K562 (cell line): ENCODE results near the gene TBL1XR1. TPM values are rescaled to one million over a fixed set of nuclear protein-coding genes. Genes with fewer than 3 reads are reported as not detected.

Source experiments
- ARID1B ChIP-seq: fragments of 450-650 bp; IDR thresholded peaks from 2 replicates; pipeline ENCODE4 v1.6.1; 2016; ENCODE audit warnings: antibody characterized with exemption, mild to moderate bottlenecking, inconsistent platforms
- ATF2 ChIP-seq: sonication (generic); formaldehyde crosslinking; IDR thresholded peaks from 2 replicates; pipeline ENCODE4 v1.8.1; 2022; ENCODE audit warnings: missing genetic modification reagents
- EP300 ChIP-seq: IDR thresholded peaks from 2 replicates; pipeline ENCODE4 v1.6.1; 2012; ENCODE audit warnings: low read length, improper control_type of control experiment
- FUS ChIP-seq: fragments of 200-400 bp; formaldehyde crosslinking; optimal IDR thresholded peaks from 2 replicates; pipeline ENCODE3; 2017; ENCODE audit warnings: low read depth, low read length
- HDAC6 ChIP-seq: IDR thresholded peaks from 2 replicates; pipeline ENCODE4 v1.6.1; 2012; ENCODE audit warnings: low read depth, mild to moderate bottlenecking, control low read depth, inconsistent platforms, low read length, moderate library complexity
- HNRNPUL1 ChIP-seq: fragments of 200-400 bp; formaldehyde crosslinking; IDR thresholded peaks from 2 replicates; pipeline ENCODE4 v1.6.1; 2017; ENCODE audit warnings: low read length
- MTA1 ChIP-seq: fragments of 450-650 bp; IDR thresholded peaks from 2 replicates; pipeline ENCODE4 v1.6.1; 2017; ENCODE audit warnings: borderline replicate concordance
- NCOA6 ChIP-seq: fragments of 450-650 bp; IDR thresholded peaks from 2 replicates; pipeline ENCODE4 v1.6.1; 2017; ENCODE audit warnings: mild to moderate bottlenecking
- PHB ChIP-seq: fragments of 250-450 bp; sonication (Bioruptor Pico); IDR thresholded peaks from 2 replicates; pipeline ENCODE4 v1.5.0; 2021
- STAT5A ChIP-seq: IDR thresholded peaks from 2 replicates; pipeline ENCODE4 v1.6.1; 2012; ENCODE audit warnings: low read length, inconsistent platforms, borderline replicate concordance
- TBL1XR1 ChIP-seq, 2 experiments: IDR thresholded peaks; 2 replicates each; pipeline ENCODE4 v1.6.1; 2012; ENCODE audit warnings: improper control_type of control experiment in 2 of 2, low read length in 2 of 2, mild to moderate bottlenecking in 1 of 2
- TRIM28 ChIP-seq: fragments of 450-650 bp; IDR thresholded peaks from 2 replicates; pipeline ENCODE4 v1.6.1; 2017
- ZBTB1 ChIP-seq: sonication (generic); formaldehyde crosslinking; IDR thresholded peaks from 2 replicates; pipeline ENCODE4 v1.8.1; 2023; ENCODE audit warnings: missing genetic modification reagents, low read depth, mild to moderate bottlenecking, borderline replicate concordance
- ZEB2 ChIP-seq: fragments of 450-650 bp; IDR thresholded peaks from 2 replicates; pipeline ENCODE4 v1.6.1; 2016
- ZNF384 ChIP-seq: IDR thresholded peaks from 2 replicates; pipeline ENCODE4 v1.6.1; 2012; ENCODE audit warnings: low read depth, low read length, improper control_type of control experiment
- polyA plus RNA-seq, 8 experiments: library from polyadenylated mRNA; depleted of rRNA in 4 of 8; stranded (reverse) in 5 of 8; unstranded in 3 of 8; fragments of >200 nt; fragmentation: Nextera tagmentation in 2 of 8; fragmentation: Illumina TruSeq in 1 of 8; extraction: Ambion mirVana in 2 of 8; extraction: Trizol in 1 of 8; gene quantifications; 2 replicates each; pipeline versions ENCODE4 v1.2.1 to v1.2.3, GENCODE V29; 2011 to 2014; ENCODE audit warnings: inconsistent platforms in 1 of 8, missing spikeins in 1 of 8
- total RNA-seq, 7 experiments: library from RNA; depleted of rRNA in 6 of 7; stranded (reverse); fragments of >200 nt in 6 of 7; fragmentation: Illumina TruSeq in 2 of 7; extraction: Trizol in 2 of 7; gene quantifications; 2 replicates each; pipeline versions ENCODE4 v1.2.1 to v1.2.3, GENCODE V29; 2011 to 2021; ENCODE audit warnings: low replicate concordance in 1 of 7
- TF ChIP-seq, protein P1 (sequence below): fragments of 250-450 bp; sonication (Bioruptor Pico); IDR thresholded peaks from 2 replicates; pipeline ENCODE4 v1.4.0; 2020; ENCODE audit warnings: mild to moderate bottlenecking
- TF ChIP-seq, protein P2 (sequence below), 2 experiments: fragments of 450-650 bp in 1 of 2; sonication (generic) in 1 of 2; formaldehyde crosslinking in 1 of 2; IDR thresholded peaks; 2 replicates each; pipeline versions ENCODE4 v1.7.1 to v1.9.0; 2016 to 2022; ENCODE audit warnings: inconsistent platforms in 1 of 2, mild to moderate bottlenecking in 1 of 2, missing genetic modification reagents in 1 of 2

TBL1XR1 gene
- total and polyA plus RNA-seq, 9 of the 15 experiments (the other 6 are each of a cell fraction or from before 2014, with no cell fraction given) = 19.6 to 171 (median 83.3) TPM

DNA sequence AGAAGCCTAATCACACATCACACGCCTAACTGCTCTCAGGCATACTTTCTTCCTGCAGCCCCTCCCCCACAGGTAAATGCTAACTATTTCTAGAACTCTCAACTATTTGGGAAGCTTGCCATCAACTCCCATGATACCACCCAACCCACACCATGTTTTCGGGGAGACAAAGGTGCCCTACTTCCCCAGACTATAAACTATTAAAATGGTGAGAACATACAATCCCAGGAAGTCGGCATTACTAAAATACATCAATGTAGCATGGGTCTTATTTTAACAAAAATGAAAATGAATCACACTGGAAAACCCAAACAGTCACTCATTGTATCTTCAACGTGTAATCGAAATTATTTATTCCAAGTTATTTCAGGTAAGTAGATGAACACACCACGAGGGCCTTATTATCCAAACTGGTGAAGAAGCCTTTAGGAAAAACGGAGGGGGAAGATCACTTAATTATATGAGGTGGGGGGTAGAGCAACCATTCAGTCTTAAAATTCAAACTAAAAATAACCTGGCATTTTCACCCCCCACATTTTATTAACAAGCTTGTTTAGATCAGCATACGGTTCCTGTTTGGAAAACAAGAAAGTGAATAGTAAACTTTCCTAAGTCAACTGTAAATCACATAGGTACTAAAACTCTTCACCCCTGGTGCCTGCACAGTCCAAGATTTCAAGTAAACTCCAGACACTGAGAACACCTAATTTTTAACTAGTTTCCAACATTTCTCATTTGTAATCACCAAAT, 1.9 kb downstream of the TBL1XR1 start (continued):
- TF ChIP-seq NCOA6 (no peak), FUS (no peak), ZEB2 (0 out of 2 replicates have a peak, but pooled peaks have one; percentile 44), HNRNPUL1 (no peak), ZNF384 (no peak), HDAC6 (no peak), ZBTB1 (CRISPR knock-in tag) (no peak), MTA1 (no peak), ATF2 (CRISPR knock-in tag) (no peak), EP300 (peak; percentile 49; the same call in 1 of the 2 replicates), ARID1B (0 out of 2 replicates have a peak, but pooled peaks have one; percentile 36), PHB (CRISPR knock-in tag) (no peak), STAT5A (0 out of 2 replicates have a peak, but pooled peaks have one; percentile 36), TRIM28 (no peak), TBL1XR1 (IDR thresholded peaks at IDR 0.05; ENCODE audit: low read length in 2 of 2) (peak in 1 of 2 experiments; percentile 44; a peak in 1 of 4 replicates)
- TF ChIP-seq, protein P1, sequence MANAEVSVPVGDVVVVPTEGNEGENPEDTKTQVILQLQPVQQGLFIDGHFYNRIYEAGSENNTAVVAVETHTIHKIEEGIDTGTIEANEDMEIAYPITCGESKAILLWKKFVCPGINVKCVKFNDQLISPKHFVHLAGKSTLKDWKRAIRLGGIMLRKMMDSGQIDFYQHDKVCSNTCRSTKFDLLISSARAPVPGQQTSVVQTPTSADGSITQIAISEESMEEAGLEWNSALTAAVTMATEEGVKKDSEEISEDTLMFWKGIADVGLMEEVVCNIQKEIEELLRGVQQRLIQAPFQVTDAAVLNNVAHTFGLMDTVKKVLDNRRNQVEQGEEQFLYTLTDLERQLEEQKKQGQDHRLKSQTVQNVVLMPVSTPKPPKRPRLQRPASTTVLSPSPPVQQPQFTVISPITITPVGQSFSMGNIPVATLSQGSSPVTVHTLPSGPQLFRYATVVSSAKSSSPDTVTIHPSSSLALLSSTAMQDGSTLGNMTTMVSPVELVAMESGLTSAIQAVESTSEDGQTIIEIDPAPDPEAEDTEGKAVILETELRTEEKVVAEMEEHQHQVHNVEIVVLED (CRISPR knock-in tag) = no peak
- TF ChIP-seq, protein P2, sequence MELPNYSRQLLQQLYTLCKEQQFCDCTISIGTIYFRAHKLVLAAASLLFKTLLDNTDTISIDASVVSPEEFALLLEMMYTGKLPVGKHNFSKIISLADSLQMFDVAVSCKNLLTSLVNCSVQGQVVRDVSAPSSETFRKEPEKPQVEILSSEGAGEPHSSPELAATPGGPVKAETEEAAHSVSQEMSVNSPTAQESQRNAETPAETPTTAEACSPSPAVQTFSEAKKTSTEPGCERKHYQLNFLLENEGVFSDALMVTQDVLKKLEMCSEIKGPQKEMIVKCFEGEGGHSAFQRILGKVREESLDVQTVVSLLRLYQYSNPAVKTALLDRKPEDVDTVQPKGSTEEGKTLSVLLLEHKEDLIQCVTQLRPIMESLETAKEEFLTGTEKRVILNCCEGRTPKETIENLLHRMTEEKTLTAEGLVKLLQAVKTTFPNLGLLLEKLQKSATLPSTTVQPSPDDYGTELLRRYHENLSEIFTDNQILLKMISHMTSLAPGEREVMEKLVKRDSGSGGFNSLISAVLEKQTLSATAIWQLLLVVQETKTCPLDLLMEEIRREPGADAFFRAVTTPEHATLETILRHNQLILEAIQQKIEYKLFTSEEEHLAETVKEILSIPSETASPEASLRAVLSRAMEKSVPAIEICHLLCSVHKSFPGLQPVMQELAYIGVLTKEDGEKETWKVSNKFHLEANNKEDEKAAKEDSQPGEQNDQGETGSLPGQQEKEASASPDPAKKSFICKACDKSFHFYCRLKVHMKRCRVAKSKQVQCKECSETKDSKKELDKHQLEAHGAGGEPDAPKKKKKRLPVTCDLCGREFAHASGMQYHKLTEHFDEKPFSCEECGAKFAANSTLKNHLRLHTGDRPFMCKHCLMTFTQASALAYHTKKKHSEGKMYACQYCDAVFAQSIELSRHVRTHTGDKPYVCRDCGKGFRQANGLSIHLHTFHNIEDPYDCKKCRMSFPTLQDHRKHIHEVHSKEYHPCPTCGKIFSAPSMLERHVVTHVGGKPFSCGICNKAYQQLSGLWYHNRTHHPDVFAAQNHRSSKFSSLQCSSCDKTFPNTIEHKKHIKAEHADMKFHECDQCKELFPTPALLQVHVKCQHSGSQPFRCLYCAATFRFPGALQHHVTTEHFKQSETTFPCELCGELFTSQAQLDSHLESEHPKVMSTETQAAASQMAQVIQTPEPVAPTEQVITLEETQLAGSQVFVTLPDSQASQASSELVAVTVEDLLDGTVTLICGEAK (IDR thresholded peaks at IDR 0.05) = no peak
- TF ChIP-seq, protein P2 (CRISPR knock-in tag; IDR thresholded peaks at IDR 0.05) = no peak
